Measurements from ENCODE around the gene CABLES2. TPM values are rescaled to one million over a fixed set of nuclear protein-coding genes. Genes with fewer than 3 reads are reported as not detected.

Gene CABLES2
- total and polyA plus RNA-seq, 9 of the 15 experiments (the other 6 are each of a cell fraction or from before 2014, with no cell fraction given) = 0.46 to 4.2 (median 1.6) TPM

Other genes starting within 250 kb of the CABLES2 start
Only the 7 nearest of the 9 such genes appear.
- not detected in 2 replicates for gene HRH3, start 187.0 kb downstream of the CABLES2 start, total RNA-seq (2014; rRNA removed)
- not detected in 2 replicates for gene HRH3, start 187.0 kb downstream of the CABLES2 start, total RNA-seq (2014; rRNA removed; fragmentation: Illumina TruSeq; extraction: Trizol)
- not detected in 2 replicates for gene HRH3, start 187.0 kb downstream of the CABLES2 start, total RNA-seq (2015; rRNA removed; fragmentation: Illumina TruSeq; extraction: Trizol)
- gene HRH3, start 187.0 kb downstream of the CABLES2 start, total RNA-seq (2021) = not detected in 2 replicates
- gene HRH3, start 187.0 kb downstream of the CABLES2 start, polyA plus RNA-seq (2011; rRNA removed) = not detected in 2 replicates
- not detected in 2 replicates for gene HRH3, start 187.0 kb downstream of the CABLES2 start, polyA plus RNA-seq (2014; fragmentation: Illumina TruSeq; extraction: Trizol)
- not detected for gene HRH3, start 187.0 kb downstream of the CABLES2 start, polyA plus RNA-seq (2014; fragmentation: Nextera tagmentation; extraction: Ambion mirVana)
- not detected in 2 replicates for gene HRH3, start 187.0 kb downstream of the CABLES2 start, polyA plus RNA-seq (2014; rRNA removed)
- 14.4 and 18.2 TPM in 2 replicates for gene OSBPL2, start 168.8 kb downstream of the CABLES2 start, total RNA-seq (2014; rRNA removed)
- 14.0 and 16.1 TPM in 2 replicates for gene OSBPL2, start 168.8 kb downstream of the CABLES2 start, total RNA-seq (2014; rRNA removed; fragmentation: Illumina TruSeq; extraction: Trizol)
- gene OSBPL2, start 168.8 kb downstream of the CABLES2 start, total RNA-seq (2015; rRNA removed; fragmentation: Illumina TruSeq; extraction: Trizol) = 13.0 and 14.1 TPM in 2 replicates
- 23.0 and 25.6 TPM in 2 replicates for gene OSBPL2, start 168.8 kb downstream of the CABLES2 start, total RNA-seq (2021)
- gene OSBPL2, start 168.8 kb downstream of the CABLES2 start, polyA plus RNA-seq (2011; rRNA removed) = 11.2 and 18.0 TPM in 2 replicates
- gene OSBPL2, start 168.8 kb downstream of the CABLES2 start, polyA plus RNA-seq (2014; fragmentation: Illumina TruSeq; extraction: Trizol) = 19.9 and 21.1 TPM in 2 replicates
- 1 to 10 TPM; 2.5 to 3.5 TPM for gene OSBPL2, start 168.8 kb downstream of the CABLES2 start, polyA plus RNA-seq (2014; fragmentation: Nextera tagmentation; extraction: Ambion mirVana)
- gene OSBPL2, start 168.8 kb downstream of the CABLES2 start, polyA plus RNA-seq (2014; rRNA removed) = 15.2 and 16.9 TPM in 2 replicates
- 223 and 261 TPM in 2 replicates for gene ADRM1, start 104.3 kb downstream of the CABLES2 start, total RNA-seq (2014; rRNA removed)
- 22.5 and 32.1 TPM in 2 replicates for gene ADRM1, start 104.3 kb downstream of the CABLES2 start, total RNA-seq (2014; rRNA removed; fragmentation: Illumina TruSeq; extraction: Trizol)
- 125 and 136 TPM in 2 replicates for gene ADRM1, start 104.3 kb downstream of the CABLES2 start, total RNA-seq (2015; rRNA removed; fragmentation: Illumina TruSeq; extraction: Trizol)
- gene ADRM1, start 104.3 kb downstream of the CABLES2 start, total RNA-seq (2021) = 159 and 160 TPM in 2 replicates
- gene ADRM1, start 104.3 kb downstream of the CABLES2 start, polyA plus RNA-seq (2011; rRNA removed) = 57.6 and 67.4 TPM in 2 replicates
- 49.3 and 107 TPM in 2 replicates for gene ADRM1, start 104.3 kb downstream of the CABLES2 start, polyA plus RNA-seq (2014; fragmentation: Illumina TruSeq; extraction: Trizol)
- gene ADRM1, start 104.3 kb downstream of the CABLES2 start, polyA plus RNA-seq (2014; fragmentation: Nextera tagmentation; extraction: Ambion mirVana) = 10 to 100 TPM in 1 of 2 experiments, 1 to 10 TPM in 1; 5.0 to 21.6 TPM
- 192 and 201 TPM in 2 replicates for gene ADRM1, start 104.3 kb downstream of the CABLES2 start, polyA plus RNA-seq (2014; rRNA removed)
- gene LAMA5, start 40.0 kb downstream of the CABLES2 start, total RNA-seq (2014; rRNA removed) = 26.4 and 38.3 TPM in 2 replicates
- gene LAMA5, start 40.0 kb downstream of the CABLES2 start, total RNA-seq (2014; rRNA removed; fragmentation: Illumina TruSeq; extraction: Trizol) = 2.2 and 3.2 TPM in 2 replicates
- gene LAMA5, start 40.0 kb downstream of the CABLES2 start, total RNA-seq (2015; rRNA removed; fragmentation: Illumina TruSeq; extraction: Trizol) = 11.3 and 11.7 TPM in 2 replicates
- gene LAMA5, start 40.0 kb downstream of the CABLES2 start, total RNA-seq (2021) = 86.4 and 101 TPM in 2 replicates
- 4.4 and 10.0 TPM in 2 replicates for gene LAMA5, start 40.0 kb downstream of the CABLES2 start, polyA plus RNA-seq (2011; rRNA removed)
- 7.8 and 20.0 TPM in 2 replicates for gene LAMA5, start 40.0 kb downstream of the CABLES2 start, polyA plus RNA-seq (2014; fragmentation: Illumina TruSeq; extraction: Trizol)
- gene LAMA5, start 40.0 kb downstream of the CABLES2 start, polyA plus RNA-seq (2014; fragmentation: Nextera tagmentation; extraction: Ambion mirVana) = under 1 TPM; 0.31 to 0.48 TPM
- gene LAMA5, start 40.0 kb downstream of the CABLES2 start, polyA plus RNA-seq (2014; rRNA removed) = 60.2 and 67.3 TPM in 2 replicates
- gene RPS21, start 20.2 kb downstream of the CABLES2 start, total RNA-seq (2014; rRNA removed) = 1,801 and 2,504 TPM in 2 replicates
- 1,196 and 1,380 TPM in 2 replicates for gene RPS21, start 20.2 kb downstream of the CABLES2 start, total RNA-seq (2014; rRNA removed; fragmentation: Illumina TruSeq; extraction: Trizol)
- gene RPS21, start 20.2 kb downstream of the CABLES2 start, total RNA-seq (2015; rRNA removed; fragmentation: Illumina TruSeq; extraction: Trizol) = 1,567 and 1,716 TPM in 2 replicates
- gene RPS21, start 20.2 kb downstream of the CABLES2 start, total RNA-seq (2021) = 3,091 and 3,491 TPM in 2 replicates
- gene RPS21, start 20.2 kb downstream of the CABLES2 start, polyA plus RNA-seq (2011; rRNA removed) = 5,647 and 7,256 TPM in 2 replicates
- 1,908 and 2,386 TPM in 2 replicates for gene RPS21, start 20.2 kb downstream of the CABLES2 start, polyA plus RNA-seq (2014; fragmentation: Illumina TruSeq; extraction: Trizol)
- gene RPS21, start 20.2 kb downstream of the CABLES2 start, polyA plus RNA-seq (2014; fragmentation: Nextera tagmentation; extraction: Ambion mirVana) = 1,000 to 10,000 TPM; 3,588 to 3,968 TPM
- gene RPS21, start 20.2 kb downstream of the CABLES2 start, polyA plus RNA-seq (2014; rRNA removed) = 3,958 and 4,439 TPM in 2 replicates
- gene RBBP8NL, start 20.3 kb upstream of the CABLES2 start, total RNA-seq (2014; rRNA removed) = not detected in 2 replicates
- gene RBBP8NL, start 20.3 kb upstream of the CABLES2 start, total RNA-seq (2014; rRNA removed; fragmentation: Illumina TruSeq; extraction: Trizol) = not detected in 2 replicates
- gene RBBP8NL, start 20.3 kb upstream of the CABLES2 start, total RNA-seq (2015; rRNA removed; fragmentation: Illumina TruSeq; extraction: Trizol) = not detected in 2 replicates
- gene RBBP8NL, start 20.3 kb upstream of the CABLES2 start, total RNA-seq (2021) = not detected in 2 replicates
- gene RBBP8NL, start 20.3 kb upstream of the CABLES2 start, polyA plus RNA-seq (2011; rRNA removed) = not detected in 2 replicates
- gene RBBP8NL, start 20.3 kb upstream of the CABLES2 start, polyA plus RNA-seq (2014; fragmentation: Illumina TruSeq; extraction: Trizol) = not detected in 2 replicates
- not detected for gene RBBP8NL, start 20.3 kb upstream of the CABLES2 start, polyA plus RNA-seq (2014; fragmentation: Nextera tagmentation; extraction: Ambion mirVana)
- gene RBBP8NL, start 20.3 kb upstream of the CABLES2 start, polyA plus RNA-seq (2014; rRNA removed) = not detected in 2 replicates
- 0.18 and 0.45 TPM in 2 replicates for gene GATA5, start 68.7 kb upstream of the CABLES2 start, total RNA-seq (2014; rRNA removed)
- gene GATA5, start 68.7 kb upstream of the CABLES2 start, total RNA-seq (2014; rRNA removed; fragmentation: Illumina TruSeq; extraction: Trizol) = 0.06 TPM in 1 of 2 replicates, not detected in the other
- 0.08 and 0.22 TPM in 2 replicates for gene GATA5, start 68.7 kb upstream of the CABLES2 start, total RNA-seq (2015; rRNA removed; fragmentation: Illumina TruSeq; extraction: Trizol)
- 0.49 TPM in 2 replicates for gene GATA5, start 68.7 kb upstream of the CABLES2 start, total RNA-seq (2021)
- gene GATA5, start 68.7 kb upstream of the CABLES2 start, polyA plus RNA-seq (2011; rRNA removed) = 0.57 and 0.68 TPM in 2 replicates
- gene GATA5, start 68.7 kb upstream of the CABLES2 start, polyA plus RNA-seq (2014; fragmentation: Illumina TruSeq; extraction: Trizol) = 0.09 and 0.11 TPM in 2 replicates
- not detected for gene GATA5, start 68.7 kb upstream of the CABLES2 start, polyA plus RNA-seq (2014; fragmentation: Nextera tagmentation; extraction: Ambion mirVana)
- 0.16 and 0.34 TPM in 2 replicates for gene GATA5, start 68.7 kb upstream of the CABLES2 start, polyA plus RNA-seq (2014; rRNA removed)

Data from K562 (cell line).